Measurements from ENCODE around the gene TUBB3.

DNA sequence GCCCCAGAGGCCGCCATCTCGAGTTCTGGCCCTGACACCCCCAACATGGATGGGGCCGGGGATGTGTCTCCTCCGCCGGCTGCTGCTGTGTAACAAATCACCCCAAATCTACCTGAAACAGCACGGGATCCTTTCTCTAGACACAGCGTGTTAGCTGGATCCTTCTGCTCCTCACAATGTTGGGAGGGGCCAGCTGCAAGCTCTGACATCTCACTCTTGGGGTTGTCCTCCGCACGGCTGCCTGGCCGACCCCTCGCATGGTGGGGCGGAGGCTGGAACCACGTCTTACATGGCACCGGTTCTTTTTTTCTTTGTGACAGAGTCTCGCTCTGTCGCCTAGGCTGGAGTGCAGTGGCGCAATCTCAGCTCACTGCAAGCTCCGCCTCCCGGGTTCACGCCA is 13.8 kb downstream of the TUBB3 start:
- TF ChIP-seq, protein P1, sequence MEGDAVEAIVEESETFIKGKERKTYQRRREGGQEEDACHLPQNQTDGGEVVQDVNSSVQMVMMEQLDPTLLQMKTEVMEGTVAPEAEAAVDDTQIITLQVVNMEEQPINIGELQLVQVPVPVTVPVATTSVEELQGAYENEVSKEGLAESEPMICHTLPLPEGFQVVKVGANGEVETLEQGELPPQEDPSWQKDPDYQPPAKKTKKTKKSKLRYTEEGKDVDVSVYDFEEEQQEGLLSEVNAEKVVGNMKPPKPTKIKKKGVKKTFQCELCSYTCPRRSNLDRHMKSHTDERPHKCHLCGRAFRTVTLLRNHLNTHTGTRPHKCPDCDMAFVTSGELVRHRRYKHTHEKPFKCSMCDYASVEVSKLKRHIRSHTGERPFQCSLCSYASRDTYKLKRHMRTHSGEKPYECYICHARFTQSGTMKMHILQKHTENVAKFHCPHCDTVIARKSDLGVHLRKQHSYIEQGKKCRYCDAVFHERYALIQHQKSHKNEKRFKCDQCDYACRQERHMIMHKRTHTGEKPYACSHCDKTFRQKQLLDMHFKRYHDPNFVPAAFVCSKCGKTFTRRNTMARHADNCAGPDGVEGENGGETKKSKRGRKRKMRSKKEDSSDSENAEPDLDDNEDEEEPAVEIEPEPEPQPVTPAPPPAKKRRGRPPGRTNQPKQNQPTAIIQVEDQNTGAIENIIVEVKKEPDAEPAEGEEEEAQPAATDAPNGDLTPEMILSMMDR (IDR thresholded peaks at IDR 0.05): no peak
- no peak for TF ChIP-seq EZH2 (IDR thresholded peaks at IDR 0.05; ENCODE audit: borderline replicate concordance, insufficient read depth, low read depth, low read length, poor library complexity, severe bottlenecking)

Data from B cell (primary cell).